Activated CD8-positive, alpha-beta memory T cell treated with anti-CD3 and anti-CD28 coated beads, Interleukin-2, amount 50 U/mL, for 1 hour (primary cell): Measurements from ENCODE around the gene PRIM1.
"Not testable (repeated sequence)": the region's sequence is repeated elsewhere in the genome, so short reads cannot be mapped to it uniquely, and the experiment has no call there.

ENCODE experiments used
- DNase-seq: peaks from one replicate; pipeline ENCODE4 v3.0.0-alpha.2; 2020; ENCODE audit errors: extremely low read depth

The PRIM1 gene

DNA sequence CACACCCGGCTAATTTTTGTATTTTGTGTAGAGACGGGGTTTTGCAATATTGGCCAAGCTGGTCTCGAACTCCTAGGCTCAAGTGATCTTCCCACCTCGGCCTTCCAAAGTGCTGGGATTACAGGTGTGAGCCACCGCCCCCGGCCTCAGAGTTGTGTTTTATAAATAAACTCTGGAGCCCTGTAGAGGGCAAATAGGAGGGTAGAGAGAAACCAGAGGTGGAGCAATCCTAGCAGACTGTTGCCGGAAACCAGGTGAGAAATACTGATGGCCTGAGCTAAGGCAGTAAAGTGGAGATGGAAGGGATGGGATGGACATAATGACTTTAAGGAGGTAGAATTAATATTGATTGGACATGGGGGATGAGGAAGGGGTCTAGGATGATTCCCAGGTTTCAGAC is 8.3 kb upstream of the PRIM1 start:
- DNase-seq: no peak

DNA sequence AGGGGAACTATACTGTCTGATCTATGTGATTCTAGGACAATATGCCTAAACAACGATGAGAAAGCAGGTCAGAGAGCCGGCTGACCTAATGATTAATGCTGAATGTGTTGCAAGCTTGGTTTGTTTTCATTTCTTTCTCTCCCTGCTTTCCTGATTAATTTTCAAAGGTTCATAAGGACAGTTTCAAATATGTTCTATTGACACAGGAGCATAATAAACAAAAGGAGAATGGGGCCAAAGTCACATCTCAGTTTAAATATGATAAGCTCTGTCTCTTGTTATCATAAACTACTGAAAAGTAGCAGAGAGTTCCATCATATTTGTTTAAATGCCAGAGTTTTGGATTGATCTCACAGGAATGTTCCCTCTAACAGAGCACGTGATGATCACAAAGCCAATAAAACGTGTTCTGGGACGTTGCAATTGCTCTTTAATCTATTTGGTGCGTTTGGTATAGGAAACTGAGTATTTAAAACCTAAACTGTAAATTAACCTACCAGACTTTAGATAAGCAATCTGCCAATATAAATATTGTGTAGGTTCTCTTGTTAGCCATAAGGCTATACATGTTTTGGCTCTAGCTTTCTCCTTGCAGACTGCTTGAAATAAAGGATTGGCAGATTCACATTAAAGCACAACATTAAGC is 7.3 kb upstream of the PRIM1 start:
- DNase-seq: no peak

DNA sequence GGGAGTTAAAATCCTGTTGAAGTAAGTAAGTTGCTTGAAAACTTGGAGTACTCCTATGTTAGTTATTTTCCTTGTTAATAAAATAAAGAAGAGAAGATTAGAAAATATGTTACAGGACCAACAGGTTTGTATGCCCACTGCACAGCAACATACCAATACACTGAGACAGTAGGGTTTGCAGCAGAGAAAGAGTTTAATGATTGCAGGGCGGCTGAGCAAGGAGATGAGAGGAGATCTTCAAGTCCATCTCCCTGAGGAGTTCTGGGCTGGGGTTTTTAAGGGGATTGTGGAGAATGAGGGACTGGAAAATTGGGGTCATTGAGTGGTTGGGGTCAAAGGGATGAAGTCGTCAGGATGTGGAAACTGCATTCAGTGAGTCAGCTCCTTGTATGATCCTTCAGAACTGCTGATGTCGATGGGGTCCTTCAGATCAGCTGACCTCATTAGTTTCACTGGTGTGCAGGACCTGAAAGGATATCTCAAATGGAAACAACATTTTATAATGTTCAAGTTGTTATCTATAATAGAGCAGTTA is 6.7 kb upstream of the PRIM1 start:
- DNase-seq: no peak

DNA sequence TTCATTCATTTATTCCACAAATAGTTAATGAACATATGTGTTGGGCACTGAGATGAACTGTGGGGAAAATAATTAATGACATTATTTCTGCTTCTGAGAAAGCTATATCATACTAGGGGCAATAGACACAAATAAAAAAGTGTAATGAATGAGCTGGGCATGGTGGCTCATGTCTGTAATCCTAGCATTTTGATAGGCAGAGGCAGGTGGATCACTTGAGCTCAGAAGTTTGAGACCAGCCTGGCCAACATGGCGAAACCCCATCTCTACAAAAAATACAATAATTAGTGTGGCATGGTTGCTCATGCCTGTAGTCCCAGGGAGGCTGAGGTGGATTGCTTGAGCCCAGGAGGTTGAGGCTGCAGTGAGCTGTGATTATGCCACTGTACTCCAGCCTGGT is 5.8 kb upstream of the PRIM1 start:
- DNase-seq: not testable (repeated sequence)

DNA sequence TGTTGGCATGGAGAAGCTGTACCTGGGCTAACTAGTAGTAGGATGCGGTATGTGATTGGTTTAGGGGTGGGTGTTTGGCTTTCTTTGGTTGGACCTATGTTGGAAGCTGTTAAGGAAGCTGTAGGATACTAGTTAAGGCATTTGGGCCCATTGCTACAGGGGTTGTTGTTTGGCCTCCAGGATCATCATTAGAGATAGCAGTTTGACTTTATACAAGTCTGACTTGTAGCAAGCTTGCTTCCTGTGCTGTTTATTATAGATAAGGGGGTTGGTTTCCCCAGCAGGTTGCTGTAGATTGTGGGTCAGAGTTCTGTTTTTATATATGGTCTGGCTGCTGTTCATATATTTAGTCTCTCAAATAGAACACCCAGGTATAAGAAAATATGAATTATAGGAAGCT is 1.4 kb upstream of the PRIM1 start:
- no peak for DNase-seq

DNA sequence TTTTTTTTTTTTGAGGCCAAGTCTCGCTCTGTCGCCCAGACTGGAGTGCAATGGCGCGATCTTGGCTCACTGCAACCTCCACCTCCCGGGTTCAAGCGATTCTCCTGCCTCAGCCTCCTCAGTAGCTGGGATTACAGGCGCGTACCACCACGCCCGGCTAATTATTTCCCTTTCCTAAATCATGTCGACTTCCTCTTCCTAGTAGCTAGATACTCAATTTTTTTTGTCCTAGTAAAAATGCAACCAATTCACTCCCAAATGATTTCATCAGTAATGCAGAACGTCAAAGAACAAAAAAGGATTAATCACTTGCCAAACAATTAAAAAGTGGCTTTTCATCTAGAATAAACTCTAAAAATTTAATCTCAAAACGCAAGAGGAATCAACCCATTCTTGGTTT is 1.5 kb downstream of the PRIM1 start:
- DNase-seq: not testable (repeated sequence)

DNA sequence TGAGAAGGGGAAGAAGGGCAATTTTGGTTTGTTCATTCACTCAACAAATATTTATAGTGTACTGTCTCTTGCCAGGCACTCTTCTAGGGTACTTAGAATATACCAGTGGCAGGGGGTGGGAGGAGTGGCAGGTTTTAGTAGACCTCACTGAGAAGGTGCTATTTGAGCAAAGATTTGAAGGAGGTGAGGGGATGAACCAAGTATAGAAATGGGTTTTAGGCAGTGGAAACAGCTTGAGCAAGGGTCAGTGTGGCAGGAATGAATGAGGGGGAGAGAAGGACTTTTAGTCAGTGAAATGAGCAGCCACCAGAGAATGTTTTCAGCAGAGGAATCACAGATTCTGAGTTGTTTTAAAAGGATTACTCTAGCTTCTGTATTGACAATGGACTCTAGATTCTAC is 2.3 kb downstream of the PRIM1 start:
- no peak for DNase-seq

DNA sequence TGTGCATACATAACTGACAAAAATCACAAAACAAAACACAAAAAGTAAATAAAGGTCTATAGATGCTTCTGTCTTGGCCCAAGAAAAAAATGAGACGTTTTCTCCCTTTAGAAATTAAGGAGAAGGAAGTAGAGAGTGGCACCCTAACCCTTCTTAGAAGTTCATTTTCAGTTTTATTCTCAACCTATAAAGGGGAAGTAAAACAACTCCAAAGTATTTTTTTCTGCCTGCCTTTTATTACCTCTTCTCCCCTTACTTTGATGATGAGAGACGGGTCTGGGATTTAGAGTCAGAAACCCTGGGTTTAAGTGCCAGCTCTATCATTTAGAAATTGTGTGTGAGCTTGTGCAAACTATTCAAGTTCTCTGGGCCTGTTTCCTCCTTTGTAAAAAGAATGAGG is 2.8 kb downstream of the PRIM1 start:
- no peak for DNase-seq

DNA sequence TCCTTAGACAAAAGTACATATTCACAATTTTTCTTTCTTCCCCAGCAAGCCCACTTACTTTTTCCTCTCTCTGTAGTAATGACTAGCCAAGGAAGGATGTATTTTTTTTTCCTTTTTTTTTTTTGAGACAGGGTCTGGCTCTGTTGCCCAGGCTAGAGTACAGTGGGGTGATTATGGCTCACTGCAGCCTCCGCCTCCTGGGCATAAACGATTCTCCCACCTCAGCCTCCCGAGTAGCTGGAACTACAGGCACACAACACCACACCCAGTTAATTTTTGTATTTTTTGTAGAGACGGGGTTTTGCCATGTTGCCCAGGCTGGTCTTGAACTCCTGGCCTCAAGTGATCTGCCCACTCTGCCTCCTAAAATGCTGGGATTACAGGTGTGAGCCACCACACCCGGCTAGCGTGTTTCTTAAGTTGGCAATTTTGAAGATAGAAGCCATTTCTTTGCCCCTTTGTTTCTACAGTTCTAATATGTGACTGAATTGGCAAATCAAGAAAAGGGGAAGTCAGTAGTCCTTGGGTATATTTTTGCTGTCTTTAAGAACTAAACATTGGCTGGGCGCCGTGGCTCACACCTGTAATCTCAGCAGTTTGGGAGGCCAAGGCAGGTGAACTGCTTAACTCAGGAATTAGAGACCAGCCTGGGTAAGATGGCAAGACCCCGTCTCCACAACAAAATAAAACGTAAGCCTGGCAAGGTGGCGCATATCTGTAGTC is 23.8 kb downstream of the PRIM1 start:
- no peak for DNase-seq

DNA sequence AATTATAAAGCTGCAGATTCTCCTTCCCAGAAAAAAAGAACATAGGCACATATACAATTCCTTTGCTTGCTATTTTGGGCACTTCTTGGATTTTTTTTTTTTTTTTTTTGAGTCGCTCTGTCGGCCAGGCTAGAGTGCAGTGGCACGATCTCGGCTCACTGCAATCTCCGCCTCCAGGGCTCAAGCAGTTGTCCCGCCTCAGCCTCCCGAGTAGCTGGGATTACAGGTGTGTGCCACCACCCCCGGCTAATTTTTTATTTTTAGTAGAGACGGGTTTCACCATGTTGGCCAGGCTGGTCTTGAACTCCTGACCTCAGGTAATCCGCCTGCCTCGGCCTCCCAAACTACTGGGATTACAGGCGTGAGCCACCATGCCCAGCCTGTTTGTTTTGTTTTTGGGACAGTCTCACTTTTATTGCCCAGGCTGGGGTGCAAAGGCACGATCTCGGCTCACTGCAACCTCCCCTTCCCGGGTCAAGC is 25.9 kb downstream of the PRIM1 start:
- DNase-seq: not testable (repeated sequence)

DNA sequence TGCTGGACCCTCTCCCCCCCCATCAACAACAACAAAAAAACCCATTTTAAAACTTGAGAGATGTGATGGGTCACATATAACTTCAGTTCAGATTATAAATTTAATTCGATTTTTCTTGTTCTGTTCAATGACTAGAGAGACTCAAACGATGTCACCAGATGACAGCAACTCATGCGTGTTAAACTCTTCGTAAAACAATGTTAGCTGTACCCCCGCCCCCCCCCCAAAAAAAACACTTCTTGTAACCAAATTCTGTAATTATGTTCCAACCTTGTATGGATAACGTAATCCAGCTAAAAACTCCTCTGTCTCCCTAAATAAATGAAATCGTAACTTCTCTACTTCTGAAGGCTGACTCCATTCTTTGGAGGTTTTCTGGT is 26.4 kb downstream of the PRIM1 start:
- no peak for DNase-seq

DNA sequence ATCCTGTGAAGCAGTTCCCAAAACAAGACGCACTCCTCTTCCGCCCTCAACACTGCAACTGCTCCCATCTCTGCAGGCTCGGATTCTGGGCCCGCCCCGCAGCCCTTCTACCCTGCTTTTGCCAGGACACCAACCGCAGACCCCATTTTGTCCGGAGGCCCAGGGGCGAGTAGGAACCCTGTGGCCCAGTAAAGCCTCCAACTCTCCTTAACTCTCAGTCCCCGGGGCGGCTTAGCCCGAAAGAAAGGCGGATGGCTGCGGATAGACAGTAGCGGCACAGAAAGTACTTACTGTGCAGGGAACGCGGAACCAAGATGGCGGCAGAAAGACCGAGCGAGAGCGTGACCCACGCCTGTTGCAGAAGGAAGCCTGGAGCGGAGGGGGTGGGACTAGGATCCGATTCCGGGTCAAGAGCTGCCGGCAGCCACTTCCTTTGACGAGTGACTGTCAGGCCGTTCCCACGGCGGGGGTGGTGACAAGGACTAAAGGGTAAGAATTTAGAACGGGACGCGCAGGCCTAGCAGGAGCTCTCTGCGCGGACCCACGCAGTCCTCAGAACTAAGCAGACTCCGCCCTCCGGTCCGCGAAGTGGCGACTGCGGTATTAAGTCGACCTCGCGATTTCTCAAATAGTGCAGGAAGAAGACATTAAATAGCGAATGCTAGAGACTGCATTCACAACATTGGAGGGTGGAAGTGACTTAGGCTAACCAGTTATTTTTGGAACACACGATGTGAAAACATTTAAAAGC is 27.0 kb downstream of the PRIM1 start, which contains the start of gene NACA:
Gene NACA, minus strand, starts transcription at position 328 of the 751 bp plus-strand sequence. CDS start 778 bp downstream, outside the sequence.
- DNase-seq: peak; percentile 96

DNA sequence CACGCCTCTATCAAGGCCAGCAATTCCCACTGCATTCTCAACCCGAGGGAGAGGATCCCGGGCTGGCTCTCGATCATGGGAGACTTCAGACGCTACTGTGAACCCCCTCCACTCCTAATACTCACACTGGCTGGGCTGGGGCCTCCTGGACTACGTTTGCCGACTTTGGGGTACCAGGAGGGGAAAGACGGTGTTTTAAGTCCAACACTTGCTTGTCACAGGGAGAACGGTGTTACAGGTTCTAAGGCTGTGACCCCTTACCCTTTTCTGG is 27.5 kb downstream of the PRIM1 start:
- DNase-seq: no peak

DNA sequence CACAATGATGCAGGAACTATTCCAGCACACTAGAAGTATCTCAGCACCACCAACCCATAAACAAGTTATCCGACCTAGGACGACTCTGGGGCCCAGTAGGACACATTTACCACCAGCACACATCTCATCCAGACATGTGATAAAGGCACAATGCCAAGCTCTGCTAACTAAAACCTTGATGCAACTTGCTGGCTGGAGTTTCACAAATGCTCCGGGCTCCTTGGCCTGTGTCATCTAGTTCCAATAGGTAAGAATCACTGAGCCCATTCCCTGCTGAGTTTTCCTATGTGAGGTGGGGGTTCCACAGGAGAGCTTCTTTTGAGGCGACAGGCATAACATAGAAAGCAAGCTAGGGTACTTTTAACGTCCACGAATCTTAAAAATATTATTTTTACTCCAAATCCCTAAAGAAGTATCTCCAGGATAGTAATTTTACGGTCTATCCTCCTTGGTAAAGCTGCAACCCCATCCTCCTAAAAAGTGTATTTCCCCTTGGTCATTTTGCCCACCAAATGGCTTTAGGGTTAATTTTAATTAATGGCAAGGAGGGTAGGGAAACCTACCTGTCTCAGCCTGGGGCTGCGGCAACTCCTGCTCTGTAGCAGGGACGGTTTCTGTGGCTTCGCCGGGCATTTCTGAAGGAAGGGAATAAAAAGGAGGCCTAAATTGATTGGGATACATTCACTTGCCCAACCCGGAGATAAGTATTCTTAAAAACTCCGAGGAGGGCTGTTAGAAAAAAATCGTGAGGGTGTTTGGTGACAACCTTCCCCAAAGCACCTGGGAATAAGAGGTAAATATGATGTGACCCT is 28.0 kb downstream of the PRIM1 start:
- DNase-seq: no peak

DNA sequence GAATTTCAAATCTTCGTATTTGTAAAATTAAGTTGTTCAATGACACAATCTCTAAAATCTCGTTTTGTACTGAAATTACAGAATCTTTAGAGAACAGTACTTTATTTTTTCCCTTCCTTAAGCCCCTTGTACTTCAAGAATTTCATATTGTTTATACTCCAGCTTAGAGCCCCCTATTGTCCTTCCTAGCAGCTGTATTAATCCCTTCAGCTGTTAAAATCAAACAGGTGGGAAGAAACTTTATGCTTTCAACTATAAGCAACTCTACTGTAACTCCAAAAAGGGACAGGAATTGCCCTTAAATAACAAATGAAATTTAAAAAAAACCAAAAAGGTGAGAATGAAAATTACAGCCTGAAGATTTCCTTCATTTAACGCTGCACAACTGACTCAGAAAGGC is 28.8 kb downstream of the PRIM1 start:
- no peak for DNase-seq

DNA sequence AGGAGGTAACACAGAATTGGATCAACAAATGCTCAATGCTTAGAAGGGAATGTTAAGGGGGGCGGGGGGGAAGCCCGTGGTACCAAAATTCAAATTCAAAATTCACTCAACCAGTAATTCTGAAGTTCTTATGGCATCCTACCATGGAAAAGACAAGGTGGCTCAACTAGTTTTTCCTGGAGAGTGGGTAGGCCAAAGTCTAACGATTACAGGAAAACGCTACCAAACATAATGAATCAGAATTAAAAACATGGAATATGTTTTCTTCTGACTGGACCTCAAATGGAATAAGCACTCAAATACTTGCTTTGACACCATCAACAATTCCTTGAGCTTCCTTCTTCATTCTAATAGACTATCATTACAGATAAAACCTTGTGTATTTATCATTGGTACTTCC is 29.3 kb downstream of the PRIM1 start:
- no peak for DNase-seq

DNA sequence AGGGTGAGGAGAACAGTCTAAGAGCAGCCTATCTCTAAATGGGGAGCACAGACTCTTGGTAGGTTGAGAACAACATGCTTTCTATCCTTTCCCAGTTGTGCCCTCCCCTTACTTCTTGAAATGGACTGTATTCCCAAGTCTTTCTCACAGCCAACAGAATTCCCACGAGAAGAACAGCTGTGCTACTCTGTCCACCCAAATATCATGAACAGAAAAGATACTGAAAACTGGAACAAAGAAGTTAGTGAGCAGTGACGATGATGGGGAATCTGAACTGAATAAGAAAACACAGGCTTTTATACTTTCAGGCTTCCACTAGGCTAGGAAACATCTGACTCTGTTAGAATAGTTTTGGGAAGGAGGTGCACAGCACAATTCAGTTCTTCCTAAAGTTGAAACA is 30.4 kb downstream of the PRIM1 start:
- no peak for DNase-seq

DNA sequence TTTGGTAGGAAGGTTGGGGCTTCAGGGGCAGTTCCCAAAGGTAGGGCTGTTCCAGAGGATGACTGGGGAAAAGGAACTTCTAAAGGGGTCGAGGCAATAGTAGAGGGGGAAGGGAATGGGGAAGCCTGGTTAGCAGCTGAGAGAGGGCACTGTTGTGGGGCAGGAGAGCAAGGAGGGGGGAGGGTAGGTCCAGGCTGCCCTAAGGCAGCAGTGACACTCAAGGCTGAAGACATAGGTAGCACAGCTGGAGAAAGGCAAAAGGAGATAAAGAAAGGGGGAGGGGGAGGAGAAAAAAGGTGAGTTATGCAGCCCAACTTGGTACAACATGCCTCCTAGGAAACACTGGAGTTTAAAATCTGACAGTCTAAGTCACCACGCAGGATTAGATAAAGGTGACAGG is 30.9 kb downstream of the PRIM1 start:
- DNase-seq: no peak

DNA sequence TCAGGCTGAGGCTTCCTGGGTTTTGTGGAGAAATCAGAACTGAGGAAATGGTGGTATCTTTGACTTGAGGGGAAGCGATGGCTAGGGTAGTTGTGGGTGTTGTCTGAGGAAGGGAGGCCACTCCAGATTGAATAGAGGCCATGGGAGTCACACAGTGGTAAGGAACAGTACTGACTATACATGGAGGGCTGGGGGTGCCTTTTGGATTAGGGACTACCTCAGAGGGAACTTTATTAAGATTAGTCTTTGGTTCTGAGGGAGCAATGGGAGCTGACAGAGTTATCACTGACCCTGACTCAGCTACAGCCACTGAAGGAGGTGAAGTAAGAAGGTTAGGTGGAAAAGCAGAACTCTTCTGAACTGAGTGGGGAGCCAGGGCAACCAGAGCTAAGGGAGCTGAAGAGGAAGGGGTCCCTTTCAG is 31.4 kb downstream of the PRIM1 start:
- no peak for DNase-seq

DNA sequence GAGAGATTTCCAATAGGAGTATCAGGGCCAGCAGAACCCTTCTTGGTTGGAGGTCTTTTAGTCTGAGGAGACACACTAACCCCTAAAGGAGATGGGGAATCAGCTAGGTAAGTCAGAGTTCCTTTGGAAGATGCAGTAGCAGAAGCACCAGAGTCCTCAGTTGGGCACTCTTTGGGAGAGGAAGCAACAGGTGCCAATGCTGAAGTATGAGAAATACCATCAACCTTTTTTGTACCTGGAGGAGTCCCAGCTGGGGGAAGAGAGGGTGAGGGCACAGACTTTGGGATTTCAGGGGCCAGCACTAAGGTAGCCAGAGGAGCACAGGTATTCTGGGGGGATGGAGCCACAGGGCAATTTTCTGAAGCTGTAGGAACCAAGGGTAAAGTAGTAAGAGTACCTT is 33.1 kb downstream of the PRIM1 start:
- DNase-seq: no peak

DNA sequence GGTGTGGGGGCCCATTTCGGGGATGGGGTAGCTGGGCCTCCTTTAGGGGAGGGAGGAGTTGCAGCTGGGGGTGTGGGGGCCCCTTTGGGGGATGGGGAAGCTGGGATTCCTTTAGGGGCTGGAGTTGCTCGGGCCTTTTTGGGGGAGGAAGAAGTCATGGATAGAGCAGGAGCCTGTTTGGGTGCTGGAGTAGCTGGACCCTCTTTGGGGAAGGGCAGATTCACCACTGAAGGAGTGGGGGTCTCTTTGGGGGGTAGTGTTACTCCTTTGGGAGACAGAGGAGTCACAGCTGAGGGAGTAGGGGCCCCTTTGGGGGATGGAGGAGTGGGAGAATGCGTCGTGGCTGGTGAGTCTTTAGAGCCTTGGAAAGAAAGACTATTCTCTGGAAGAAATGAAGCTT is 33.5 kb downstream of the PRIM1 start:
- no peak for DNase-seq

DNA sequence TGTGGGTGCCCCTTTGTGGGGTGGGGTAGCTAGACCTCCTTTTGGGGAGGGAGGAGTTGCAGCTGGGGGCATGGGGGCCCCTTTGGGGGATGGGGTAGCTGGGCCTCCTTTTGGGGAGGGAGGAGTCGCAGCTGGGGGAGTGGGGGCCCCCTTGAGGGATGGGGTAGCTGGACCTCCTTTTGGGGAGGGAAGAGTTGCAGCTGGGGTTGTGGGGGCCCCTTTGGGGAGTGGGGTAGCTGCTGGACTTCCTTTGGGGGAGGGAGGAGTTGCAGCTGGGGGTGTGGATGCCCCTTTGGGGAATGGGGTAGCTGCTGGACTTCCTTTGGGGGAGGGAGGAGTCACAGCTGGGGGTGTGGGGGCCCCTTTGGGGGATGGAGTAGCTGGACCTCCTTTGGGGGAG is 34.0 kb downstream of the PRIM1 start:
- no peak for DNase-seq
